Tibial nerve (tissue), 4 donors: ENCODE results near the gene PIK3C2B. TPM values are rescaled to one million over a fixed set of nuclear protein-coding genes. Genes with fewer than 3 reads are reported as not detected.
A peak's percentile ranks its signal among the peaks of the same experiment; 100 is the strongest.

Source experiments
- DNase-seq, 2 donors: peaks; one replicate each; pipeline ENCODE4 v3.0.0-alpha.2; 2019; ENCODE audit warnings: low spot score in 2 of 2
- H3K27ac ChIP-seq, 4 donors: fragments of 200-600 bp; sonication (generic) in 3 of 4; one replicate each; pipeline ENCODE4 v1.5.1; 2017 to 2019; ENCODE audit warnings: mild to moderate bottlenecking in 1 of 4
- H3K27me3 ChIP-seq, 2 donors: fragments of 200-600 bp; sonication (generic) in 1 of 2; one replicate each; pipeline versions ENCODE4 v1.5.1 to v1.6.0; 2017 to 2019
- H3K36me3 ChIP-seq, 3 donors: fragments of 200-600 bp; sonication (generic); one replicate each; pipeline ENCODE4 v1.5.1; 2018 to 2019
- H3K4me1 ChIP-seq, 4 donors: fragments of 200-600 bp; sonication (generic) in 3 of 4; one replicate each; pipeline ENCODE4 v1.5.1; 2017 to 2019
- H3K4me3 ChIP-seq, 4 donors: fragments of 200-600 bp; sonication (generic) in 3 of 4; one replicate each; pipeline ENCODE4 v1.5.1; 2017 to 2019; ENCODE audit warnings: mild to moderate bottlenecking in 1 of 4, moderate library complexity in 1 of 4
- H3K9me3 ChIP-seq, 4 donors: fragments of 200-600 bp; sonication (generic) in 3 of 4; one replicate each; pipeline ENCODE4 v1.5.1; 2017 to 2019
- EP300 ChIP-seq, 2 donors: sonication (generic); formaldehyde crosslinking; IDR thresholded peaks; one replicate each; pipeline ENCODE4 v1.6.1; 2017; ENCODE audit warnings: antibody characterized with exemption in 2 of 2, mild to moderate bottlenecking in 1 of 2
- POLR2A ChIP-seq, 2 donors: fragments of 450-650 bp; IDR thresholded peaks; one replicate each; pipeline ENCODE4 v1.6.1; 2017; ENCODE audit warnings: antibody characterized with exemption in 2 of 2, mild to moderate bottlenecking in 2 of 2, moderate library complexity in 2 of 2
- WGBS, 2 donors: methylation state at CpG; one replicate each; pipeline ENCODE4 v1.1.5; 2018; 5-methylcytosine and 5-hydroxymethylcytosine counted together
- total RNA-seq, 4 donors: library from RNA; depleted of rRNA; stranded (reverse); fragments of >200 nt; gene quantifications; one replicate each; pipeline ENCODE4 v1.1.0, GENCODE V29; 2016
- TF ChIP-seq, protein P1 (sequence below), 5 experiments: fragments of 200-600 bp in 3 of 5; fragments of 450-650 bp in 2 of 5; sonication (generic) in 3 of 5; IDR thresholded peaks; one replicate each; pipeline ENCODE4 v1.5.1; 2016 to 2019; ENCODE audit warnings: antibody characterized with exemption in 5 of 5, mild to moderate bottlenecking in 3 of 5, moderate library complexity in 2 of 5

Gene PIK3C2B
- total RNA-seq, 4 donors from 2014 or later: 18.0 to 67.2 (median 32.5) TPM

DNA sequence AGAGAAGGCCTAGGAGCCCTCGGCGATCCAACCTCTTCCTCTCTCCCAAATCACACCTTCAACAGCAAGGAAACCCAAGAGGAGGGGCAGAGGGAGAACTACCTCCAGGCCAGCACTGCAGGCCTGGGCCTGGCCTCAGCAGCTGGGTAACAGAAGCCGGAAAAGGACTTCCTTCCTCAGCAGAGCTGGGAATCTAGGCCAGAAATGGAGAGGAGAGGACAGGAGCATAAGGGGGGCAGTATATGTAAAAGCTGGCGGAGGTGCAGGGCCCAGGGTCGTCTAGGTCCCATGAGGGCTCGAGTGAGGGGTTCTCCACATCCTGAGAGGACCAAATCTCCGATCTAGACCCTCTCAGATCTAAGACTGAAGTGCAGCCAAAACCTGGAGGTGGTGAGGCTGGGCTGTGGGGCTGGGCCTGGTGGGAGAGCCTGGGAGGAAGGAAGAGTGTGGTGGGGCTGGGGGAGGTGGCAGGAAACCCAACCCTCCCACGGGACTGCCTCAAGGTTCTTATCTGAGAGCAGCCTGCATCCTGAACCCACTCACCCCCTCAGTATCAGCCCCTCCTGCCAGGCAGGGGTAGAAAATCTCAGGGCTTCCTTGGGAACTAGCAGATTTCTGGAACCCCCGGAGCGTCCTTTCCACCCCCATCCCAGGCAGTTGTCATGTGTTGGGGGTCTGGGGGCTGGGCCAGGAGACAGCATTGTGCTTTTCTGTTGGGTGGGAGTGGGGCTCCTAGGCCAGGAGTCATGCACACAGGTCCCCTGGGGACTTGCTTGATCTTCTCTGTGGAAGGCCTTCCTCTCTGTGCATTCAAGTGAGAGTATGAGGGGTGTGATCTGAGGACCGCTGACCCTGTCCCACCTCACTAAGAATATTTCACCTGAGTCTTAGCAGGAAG is 33.0 kb downstream of the PIK3C2B start:
- H3K36me3 ChIP-seq: peaks cover 0 to 55% (median 3%) of the 10 kb centered on the region in 3 donors
- H3K27ac ChIP-seq: peak overlapping the region in 3 of 4 donors; percentile 45 to 66 (median 50)
- WGBS, 2 donors: 66 to 74% methylated on average over 10 to 11 of the region's 11 CpGs
- no peaks in the 10 kb centered on the region for H3K27me3 ChIP-seq
- H3K4me3 ChIP-seq: no peak overlapping the region
- peaks cover 0 to 66% (median 34%) of the 10 kb centered on the region in 4 donors for H3K4me1 ChIP-seq
- TF ChIP-seq POLR2A (IDR thresholded peaks at IDR 0.05) (no peak), EP300 (IDR thresholded peaks at IDR 0.05) (no peak)
- TF ChIP-seq, protein P1, sequence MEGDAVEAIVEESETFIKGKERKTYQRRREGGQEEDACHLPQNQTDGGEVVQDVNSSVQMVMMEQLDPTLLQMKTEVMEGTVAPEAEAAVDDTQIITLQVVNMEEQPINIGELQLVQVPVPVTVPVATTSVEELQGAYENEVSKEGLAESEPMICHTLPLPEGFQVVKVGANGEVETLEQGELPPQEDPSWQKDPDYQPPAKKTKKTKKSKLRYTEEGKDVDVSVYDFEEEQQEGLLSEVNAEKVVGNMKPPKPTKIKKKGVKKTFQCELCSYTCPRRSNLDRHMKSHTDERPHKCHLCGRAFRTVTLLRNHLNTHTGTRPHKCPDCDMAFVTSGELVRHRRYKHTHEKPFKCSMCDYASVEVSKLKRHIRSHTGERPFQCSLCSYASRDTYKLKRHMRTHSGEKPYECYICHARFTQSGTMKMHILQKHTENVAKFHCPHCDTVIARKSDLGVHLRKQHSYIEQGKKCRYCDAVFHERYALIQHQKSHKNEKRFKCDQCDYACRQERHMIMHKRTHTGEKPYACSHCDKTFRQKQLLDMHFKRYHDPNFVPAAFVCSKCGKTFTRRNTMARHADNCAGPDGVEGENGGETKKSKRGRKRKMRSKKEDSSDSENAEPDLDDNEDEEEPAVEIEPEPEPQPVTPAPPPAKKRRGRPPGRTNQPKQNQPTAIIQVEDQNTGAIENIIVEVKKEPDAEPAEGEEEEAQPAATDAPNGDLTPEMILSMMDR (IDR thresholded peaks at IDR 0.05): no peak
- H3K9me3 ChIP-seq: no peaks in the 10 kb centered on the region
- no peak for DNase-seq

DNA sequence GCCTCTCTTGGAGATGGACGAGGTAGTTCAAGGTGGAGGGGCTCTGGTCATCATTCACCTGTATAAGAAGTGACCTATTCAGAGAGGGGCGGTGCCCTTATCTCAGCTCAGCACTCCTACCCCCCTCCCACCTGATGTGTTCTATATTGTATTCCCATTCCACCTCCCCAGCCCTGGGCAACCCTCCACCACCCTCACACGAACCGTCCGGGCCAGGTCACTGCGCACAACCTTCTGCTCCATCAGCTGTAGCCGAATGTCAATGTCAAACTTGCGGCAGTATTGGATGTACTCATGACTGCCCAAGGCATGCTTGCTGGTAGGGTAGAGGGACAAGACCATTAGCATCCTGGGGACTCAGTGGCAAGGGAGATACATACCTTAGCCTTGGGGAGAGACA is 34.3 kb downstream of the PIK3C2B start:
- 91 to 96% methylated on average over 8 of the region's 8 CpGs for WGBS, 2 donors
- TF ChIP-seq, protein P1 (IDR thresholded peaks at IDR 0.05): no peak
- no peak for TF ChIP-seq EP300 (IDR thresholded peaks at IDR 0.05)
- no peak for TF ChIP-seq POLR2A (IDR thresholded peaks at IDR 0.05)
- H3K4me1 ChIP-seq: peaks cover 0 to 56% (median 26%) of the 10 kb centered on the region in 4 donors

DNA sequence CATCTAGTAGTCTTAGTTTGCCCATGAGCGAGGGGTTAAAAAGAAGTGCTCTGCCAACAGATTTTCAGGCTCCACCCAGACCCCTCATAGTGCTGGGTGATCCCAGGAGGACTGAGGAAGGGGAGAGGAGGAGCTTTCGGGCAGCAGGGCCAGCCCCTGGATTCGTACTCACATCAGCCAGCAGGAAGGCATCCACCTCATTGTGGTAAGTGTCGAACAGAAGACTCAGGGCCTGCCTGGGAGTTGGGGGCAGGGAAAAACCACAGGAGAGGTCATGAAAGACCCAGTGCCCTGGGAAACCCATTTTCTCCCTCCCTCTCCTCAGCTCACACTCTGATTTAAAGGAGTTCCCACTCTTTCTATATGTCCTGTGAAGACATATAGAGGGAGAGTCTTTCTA is 34.9 kb downstream of the PIK3C2B start:
- Histone ChIP-seq H3K4me1 (peaks cover 0 to 49% (median 19%) of the 10 kb centered on the region in 4 donors), H3K4me3 (no peak overlapping the region), H3K27ac (no peak overlapping the region), H3K27me3 (no peaks in the 10 kb centered on the region), H3K9me3 (no peaks in the 10 kb centered on the region), H3K36me3 (peaks cover 0 to 68% (median 3%) of the 10 kb centered on the region in 3 donors)
- no peak for DNase-seq
- TF ChIP-seq, protein P1 (IDR thresholded peaks at IDR 0.05): no peak
- TF ChIP-seq EP300 (IDR thresholded peaks at IDR 0.05) (no peak), POLR2A (IDR thresholded peaks at IDR 0.05) (no peak)
- WGBS, 2 donors: 76 to 80% methylated on average over 4 of the region's 4 CpGs

More for the DNA sequence above, 34.3 kb downstream of the PIK3C2B start:
- no peak for DNase-seq
- no peaks in the 10 kb centered on the region for H3K9me3 ChIP-seq
- no peak overlapping the region for H3K4me3 ChIP-seq
- peaks cover 0 to 62% (median 3%) of the 10 kb centered on the region in 3 donors for H3K36me3 ChIP-seq
- H3K27me3 ChIP-seq: no peaks in the 10 kb centered on the region
- H3K27ac ChIP-seq: no peak overlapping the region

DNA sequence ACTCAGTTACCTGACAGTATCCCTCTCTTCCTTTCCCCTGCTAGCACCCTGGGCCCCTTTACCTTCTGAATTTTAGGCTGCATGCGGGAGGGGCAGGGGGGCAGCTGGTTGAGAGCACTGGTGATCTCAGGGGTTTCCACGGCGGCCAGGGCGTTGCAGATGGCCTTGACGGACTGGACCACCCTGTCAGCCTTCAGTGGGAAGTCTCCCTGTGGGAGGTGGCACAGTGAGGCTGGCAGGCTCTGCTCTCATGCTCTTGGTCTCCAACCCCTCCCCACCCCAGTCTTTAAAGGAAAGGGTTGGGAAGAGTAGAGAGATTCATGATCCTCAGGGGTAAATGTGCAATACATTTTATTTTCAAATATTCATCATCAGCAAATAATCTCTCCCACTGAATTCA is 36.9 kb downstream of the PIK3C2B start:
- H3K4me1 ChIP-seq: peaks cover 0 to 31% (median 12%) of the 10 kb centered on the region in 4 donors
- H3K4me3 ChIP-seq: no peak overlapping the region
- H3K36me3 ChIP-seq: peaks cover 0 to 84% (median 3%) of the 10 kb centered on the region in 3 donors
- H3K27me3 ChIP-seq: no peaks in the 10 kb centered on the region
- no peaks in the 10 kb centered on the region for H3K9me3 ChIP-seq
- DNase-seq: no peak
- H3K27ac ChIP-seq: no peak overlapping the region
- TF ChIP-seq, protein P1 (IDR thresholded peaks at IDR 0.05): no peak
- TF ChIP-seq EP300 (IDR thresholded peaks at IDR 0.05) (no peak), POLR2A (IDR thresholded peaks at IDR 0.05) (no peak)
- 65 to 71% methylated on average over 5 of the region's 5 CpGs for WGBS, 2 donors
